Mesendoderm (in vitro differentiated cells): ENCODE results near the gene TMEM108.
"Not testable (repeated sequence)": the region's sequence is repeated elsewhere in the genome, so short reads cannot be mapped to it uniquely, and the experiment has no call there.

Experiments
- DNase-seq: peaks from one replicate; pipeline ENCODE4 v3.0.0; 2013
- H2AK5ac ChIP-seq: 2 replicates; pipeline ENCODE4 v1.6.1; 2013; ENCODE audit warnings: low read length, inconsistent platforms
- H2BK120ac ChIP-seq: 2 replicates; pipeline ENCODE4 v1.6.1; 2013; ENCODE audit warnings: low read depth, mild to moderate bottlenecking, low read length, moderate library complexity, mixed read lengths
- H2BK15ac ChIP-seq: replicated peaks from 2 replicates; pipeline ENCODE4 v1.6.1; 2013; ENCODE audit warnings: low read depth, mild to moderate bottlenecking, moderate library complexity
- H2BK5ac ChIP-seq: 2 replicates; pipeline ENCODE4 v1.6.1; 2013; ENCODE audit warnings: low read length, inconsistent platforms
- H3K18ac ChIP-seq: 2 replicates; pipeline ENCODE4 v1.6.1; 2013; ENCODE audit warnings: mild to moderate bottlenecking, low read length, mixed read lengths
- H3K23ac ChIP-seq: one replicate; pipeline ENCODE4 v1.6.1; 2013; ENCODE audit warnings: low read length
- H3K27ac ChIP-seq: 2 replicates; pipeline ENCODE4 v1.5.1; 2013; ENCODE audit warnings: low read depth, mild to moderate bottlenecking, inconsistent platforms, low read length, moderate library complexity
- H3K27me3 ChIP-seq: 2 replicates; pipeline ENCODE4 v1.6.1; 2013; ENCODE audit warnings: low read length, control low read depth, mild to moderate bottlenecking, inconsistent platforms; ENCODE audit not compliant: insufficient read depth, poor library complexity
- H3K36me3 ChIP-seq: 2 replicates; pipeline ENCODE4 v1.6.1; 2013; ENCODE audit warnings: low read length, inconsistent platforms; ENCODE audit not compliant: control insufficient read depth, insufficient read depth
- H3K4ac ChIP-seq: one replicate; pipeline ENCODE4 v1.6.1; 2013; ENCODE audit warnings: low read depth, mild to moderate bottlenecking, low read length, moderate library complexity
- H3K4me1 ChIP-seq: 2 replicates; pipeline ENCODE4 v1.6.1; 2013; ENCODE audit warnings: low read depth, low read length, inconsistent platforms; ENCODE audit not compliant: control insufficient read depth
- H3K4me2 ChIP-seq: 2 replicates; pipeline ENCODE4 v1.6.1; 2013; ENCODE audit warnings: low read length
- H3K4me3 ChIP-seq: 2 replicates; pipeline ENCODE4 v1.5.1; 2013; ENCODE audit warnings: mild to moderate bottlenecking, low read length
- H3K56ac ChIP-seq: one replicate; pipeline ENCODE4 v1.6.1; 2013; ENCODE audit warnings: low read length
- H3K79me1 ChIP-seq: 2 replicates; pipeline ENCODE4 v1.6.1; 2013; ENCODE audit warnings: low read length, inconsistent platforms
- H3K79me2 ChIP-seq: 2 replicates; pipeline ENCODE4 v1.6.1; 2013; ENCODE audit warnings: mild to moderate bottlenecking, low read length; ENCODE audit not compliant: control insufficient read depth, insufficient read depth
- H3K9ac ChIP-seq: 2 replicates; pipeline ENCODE4 v1.6.1; 2013; ENCODE audit warnings: low read length, inconsistent platforms
- H4K5ac ChIP-seq: one replicate; pipeline ENCODE4 v1.6.1; 2013; ENCODE audit warnings: low read length
- H4K8ac ChIP-seq: one replicate; pipeline ENCODE4 v1.6.1; 2013; ENCODE audit warnings: low read depth, mild to moderate bottlenecking, control low read depth, low read length, moderate library complexity
- WGBS: extraction: QIAGEN DNeasy Blood & Tissue Kit; methylation state at CpG from one replicate; pipeline ENCODE4 v1.1.7; 2013; ENCODE audit warnings: low lambda C conversion rate, missing lambda C conversion rate; ENCODE audit not compliant: insufficient coverage; ENCODE audit errors: extremely low coverage; 5-methylcytosine and 5-hydroxymethylcytosine counted together

TMEM108 gene

DNA sequence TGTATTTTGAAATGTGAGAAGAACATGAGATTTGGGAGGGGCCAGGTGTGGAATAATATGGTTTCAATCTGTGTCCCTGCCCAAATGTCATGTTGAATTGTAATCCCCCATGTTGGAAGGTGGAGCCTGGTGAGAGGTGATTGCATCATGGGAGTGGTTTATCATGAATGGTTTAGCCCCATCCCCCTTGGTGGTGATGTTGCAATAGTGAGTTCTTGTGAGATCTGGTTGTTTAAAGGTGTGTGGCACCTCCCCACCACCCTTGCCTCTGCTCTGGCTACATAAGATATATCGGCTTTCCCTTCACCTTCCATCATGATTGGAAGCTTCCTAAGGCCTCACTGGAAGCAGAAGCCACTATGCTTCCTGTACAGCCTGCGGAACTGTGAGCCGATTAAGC is 23.9 kb upstream of the TMEM108 start:
- Histone ChIP-seq H3K9ac (no peak overlapping the region), H3K27me3 (no peaks in the 10 kb centered on the region), H4K8ac (no peak overlapping the region), H2BK15ac (no peak overlapping the region), H3K4me2 (no peak overlapping the region), H3K23ac (no peak overlapping the region), H3K79me1 (no peaks in the 10 kb centered on the region), H2BK5ac (no peak overlapping the region), H2BK120ac (no peak overlapping the region), H3K4me3 (no peak overlapping the region), H3K27ac (no peak overlapping the region), H3K4ac (no peak overlapping the region), H3K4me1 (no peaks in the 10 kb centered on the region), H3K79me2 (no peaks in the 10 kb centered on the region), H3K36me3 (no peaks in the 10 kb centered on the region), H2AK5ac (no peak overlapping the region), H3K18ac (no peak overlapping the region), H3K56ac (no peak overlapping the region), H4K5ac (no peak overlapping the region)
- no CpG with 5 or more reads among the region's 3 CpGs for WGBS
- peak; percentile 16 for DNase-seq

GRCh38 chr3:133015573-133015972 is 22.6 kb upstream of the TMEM108 start:
- H3K4me1 ChIP-seq, H3K9ac ChIP-seq, H3K79me2 ChIP-seq, H2BK120ac ChIP-seq, H3K18ac ChIP-seq, H2BK15ac ChIP-seq, H3K4me3 ChIP-seq, DNase-seq, H3K4me2 ChIP-seq, H2AK5ac ChIP-seq, H3K27ac ChIP-seq, H2BK5ac ChIP-seq, H3K23ac ChIP-seq, H4K8ac ChIP-seq, H3K79me1 ChIP-seq, H3K56ac ChIP-seq, H3K36me3 ChIP-seq, H4K5ac ChIP-seq, H3K4ac ChIP-seq, H3K27me3 ChIP-seq: not testable (repeated sequence)
- WGBS = no CpG with 5 or more reads among the region's 5 CpGs

GRCh38 chr3:133016838-133017309 is 21.3 kb upstream of the TMEM108 start:
- H2BK15ac ChIP-seq = no peak overlapping the region
- no peak overlapping the region for H3K9ac ChIP-seq
- WGBS = no CpG with 5 or more reads among the region's 1 CpG
- no peak overlapping the region for H3K27ac ChIP-seq
- H3K23ac ChIP-seq = no peak overlapping the region
- no peak overlapping the region for H4K8ac ChIP-seq
- no peak overlapping the region for H3K4me3 ChIP-seq
- no peak overlapping the region for H2BK120ac ChIP-seq
- H3K36me3 ChIP-seq = no peaks in the 10 kb centered on the region
- DNase-seq = no peak
- no peak overlapping the region for H3K4ac ChIP-seq
- no peaks in the 10 kb centered on the region for H3K4me1 ChIP-seq
- no peak overlapping the region for H3K18ac ChIP-seq
- no peak overlapping the region for H2AK5ac ChIP-seq
- no peak overlapping the region for H3K4me2 ChIP-seq
- H3K79me1 ChIP-seq = no peaks in the 10 kb centered on the region
- H3K27me3 ChIP-seq = no peaks in the 10 kb centered on the region
- H4K5ac ChIP-seq = no peak overlapping the region
- no peak overlapping the region for H3K56ac ChIP-seq
- H3K79me2 ChIP-seq = no peaks in the 10 kb centered on the region
- H2BK5ac ChIP-seq = no peak overlapping the region

DNA sequence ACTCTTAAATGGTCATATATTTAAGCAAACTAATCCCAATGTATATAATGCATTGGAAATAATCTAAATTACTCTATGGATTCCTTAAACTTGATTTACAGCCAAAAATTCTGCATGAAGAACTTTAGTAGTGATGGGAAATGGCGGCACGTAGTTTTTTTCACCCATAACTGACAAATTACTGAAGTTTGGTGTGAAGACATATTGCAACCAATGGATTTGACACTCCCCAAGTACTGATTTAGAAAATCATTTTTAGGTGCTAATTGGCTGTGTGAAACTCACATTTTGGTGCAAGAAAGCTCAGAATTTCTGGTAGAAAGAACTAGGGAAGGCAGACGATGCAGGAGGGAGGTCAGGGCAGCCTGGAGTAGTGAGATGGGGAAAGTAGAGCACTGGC is 19.3 kb upstream of the TMEM108 start:
- no peak overlapping the region for H3K18ac ChIP-seq
- no peak overlapping the region for H3K23ac ChIP-seq
- H3K79me1 ChIP-seq = no peaks in the 10 kb centered on the region
- no peak for DNase-seq
- no peak overlapping the region for H2BK5ac ChIP-seq
- H2BK120ac ChIP-seq = no peak overlapping the region
- H3K4me2 ChIP-seq = no peak overlapping the region
- no peak overlapping the region for H3K4ac ChIP-seq
- H3K27ac ChIP-seq = no peak overlapping the region
- WGBS = no CpG with 5 or more reads among the region's 3 CpGs
- H2AK5ac ChIP-seq = no peak overlapping the region
- no peak overlapping the region for H4K8ac ChIP-seq
- H3K27me3 ChIP-seq = no peaks in the 10 kb centered on the region
- no peak overlapping the region for H4K5ac ChIP-seq
- H3K36me3 ChIP-seq = no peaks in the 10 kb centered on the region
- H3K4me3 ChIP-seq = no peak overlapping the region
- H3K4me1 ChIP-seq = no peaks in the 10 kb centered on the region
- no peak overlapping the region for H2BK15ac ChIP-seq
- H3K56ac ChIP-seq = no peak overlapping the region
- no peak overlapping the region for H3K9ac ChIP-seq
- H3K79me2 ChIP-seq = no peaks in the 10 kb centered on the region

DNA sequence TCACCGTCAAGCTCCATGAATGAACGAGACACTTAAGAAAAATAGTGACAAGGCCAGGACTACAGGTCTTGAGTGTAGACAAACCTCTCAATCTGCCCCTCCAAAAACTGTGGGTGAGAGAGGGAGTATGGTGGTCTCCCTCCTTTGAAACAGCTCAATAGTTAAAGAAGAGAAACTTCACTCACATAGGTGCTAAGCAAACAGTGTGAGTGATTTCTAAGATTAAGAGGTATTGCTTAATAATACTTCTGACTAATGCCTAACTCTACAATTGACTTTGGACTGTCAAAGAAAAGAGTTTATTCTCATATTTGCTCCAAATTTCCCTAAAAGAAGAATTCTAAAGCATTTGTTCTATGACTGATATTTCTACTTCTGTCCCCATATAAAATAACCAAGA is 17.0 kb upstream of the TMEM108 start:
- no CpG with 5 or more reads among the region's 2 CpGs for WGBS
- H3K56ac ChIP-seq = no peak overlapping the region
- no peak overlapping the region for H3K4ac ChIP-seq

DNA sequence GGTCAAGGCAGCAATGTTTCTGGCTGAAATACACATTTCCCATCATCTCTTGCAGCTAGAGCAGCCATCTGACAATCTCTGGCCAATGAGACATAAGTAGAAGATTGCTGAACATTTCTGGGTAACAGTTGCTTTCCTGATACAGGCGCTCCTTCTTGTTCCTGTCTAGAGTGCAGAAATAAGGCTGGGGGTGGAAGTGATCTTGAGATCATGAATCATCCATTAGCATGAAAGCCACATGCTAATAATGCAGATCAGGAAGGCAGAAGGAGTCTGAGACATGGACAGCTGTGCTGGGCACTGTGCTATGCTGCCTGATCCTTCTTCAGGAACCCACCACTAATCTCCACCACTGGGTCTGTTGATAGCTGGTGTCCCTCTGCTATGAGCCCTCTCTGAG is 14.8 kb upstream of the TMEM108 start:
- Histone ChIP-seq H2AK5ac (no peak overlapping the region), H3K4ac (no peak overlapping the region), H3K18ac (no peak overlapping the region), H3K79me1 (no peaks in the 10 kb centered on the region), H3K27ac (no peak overlapping the region), H4K8ac (no peak overlapping the region), H3K27me3 (no peaks in the 10 kb centered on the region), H3K36me3 (no peaks in the 10 kb centered on the region), H3K4me3 (no peak overlapping the region), H2BK120ac (no peak overlapping the region), H4K5ac (no peak overlapping the region), H2BK5ac (no peak overlapping the region), H3K56ac (no peak overlapping the region), H3K23ac (no peak overlapping the region), H3K4me2 (no peak overlapping the region), H3K79me2 (no peaks in the 10 kb centered on the region), H3K9ac (no peak overlapping the region), H2BK15ac (no peak overlapping the region), H3K4me1 (no peaks in the 10 kb centered on the region)
- no peak for DNase-seq
- no CpG with 5 or more reads among the region's 1 CpG for WGBS

More for the DNA sequence above, 17.0 kb upstream of the TMEM108 start:
- H2BK5ac ChIP-seq = no peak overlapping the region
- H3K27ac ChIP-seq = no peak overlapping the region
- H3K4me3 ChIP-seq = no peak overlapping the region
- no peaks in the 10 kb centered on the region for H3K79me2 ChIP-seq
- no peak overlapping the region for H4K5ac ChIP-seq
- H3K79me1 ChIP-seq = no peaks in the 10 kb centered on the region
- H3K4me2 ChIP-seq = no peak overlapping the region
- no peak for DNase-seq
- no peak overlapping the region for H3K23ac ChIP-seq
- no peak overlapping the region for H4K8ac ChIP-seq
- no peaks in the 10 kb centered on the region for H3K27me3 ChIP-seq
- H3K18ac ChIP-seq = no peak overlapping the region
- no peak overlapping the region for H2BK120ac ChIP-seq
- H2BK15ac ChIP-seq = no peak overlapping the region
- no peak overlapping the region for H3K9ac ChIP-seq
- no peaks in the 10 kb centered on the region for H3K4me1 ChIP-seq
- no peaks in the 10 kb centered on the region for H3K36me3 ChIP-seq
- H2AK5ac ChIP-seq = no peak overlapping the region
